CD4-positive, alpha-beta T cell treated with Interferon alpha-2 for 1 hour (primary cell): ENCODE results near the gene NEK4.

Experiments used
- DNase-seq, 2 donors: peaks; one replicate each; pipeline ENCODE4 v3.0.0-alpha.2; 2020 to 2022

Gene NEK4

GRCh38 chr3:52730681-52731080 is 40.1 kb downstream of the NEK4 start:
- DNase-seq, result no peak

DNA sequence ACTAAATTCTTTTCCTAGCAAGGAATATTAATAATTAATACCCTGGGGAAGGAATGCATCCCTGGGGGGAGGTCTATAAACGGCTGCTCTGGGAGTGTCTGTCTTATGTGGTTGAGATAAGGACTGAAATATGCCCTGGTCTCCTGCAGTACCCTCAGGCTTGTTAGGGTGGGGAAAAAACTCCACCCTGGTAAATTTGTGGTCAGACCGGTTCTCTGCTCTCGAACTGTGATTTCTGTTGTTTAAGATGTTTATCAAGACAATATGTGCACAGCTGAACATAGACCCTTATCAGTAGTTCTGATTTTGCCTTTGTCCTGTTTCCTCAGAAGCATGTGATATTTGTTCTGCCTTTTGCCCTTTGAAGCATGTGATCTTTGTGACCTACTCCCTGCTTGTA is 42.0 kb downstream of the NEK4 start:
- DNase-seq, result peak in 1 of 2 donors; percentile 5

DNA sequence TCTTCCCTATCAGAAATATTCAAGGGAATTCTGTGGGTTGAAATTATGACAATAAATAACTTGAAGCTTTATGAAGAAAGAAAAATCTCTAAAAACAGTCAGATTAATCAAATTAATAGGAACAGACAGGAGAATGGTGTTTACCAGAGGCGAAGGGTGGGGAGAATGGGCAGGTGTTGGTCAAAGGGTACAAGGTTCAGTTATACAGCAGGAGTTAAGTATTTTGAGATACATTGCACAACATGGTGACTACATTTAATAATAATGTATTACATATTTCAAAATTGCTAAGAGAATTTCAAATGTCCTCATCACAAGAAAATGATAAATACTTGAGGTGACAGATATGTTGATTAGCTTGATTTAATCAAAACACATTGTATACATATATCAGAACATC is 46.2 kb downstream of the NEK4 start:
- no peak for DNase-seq

DNA sequence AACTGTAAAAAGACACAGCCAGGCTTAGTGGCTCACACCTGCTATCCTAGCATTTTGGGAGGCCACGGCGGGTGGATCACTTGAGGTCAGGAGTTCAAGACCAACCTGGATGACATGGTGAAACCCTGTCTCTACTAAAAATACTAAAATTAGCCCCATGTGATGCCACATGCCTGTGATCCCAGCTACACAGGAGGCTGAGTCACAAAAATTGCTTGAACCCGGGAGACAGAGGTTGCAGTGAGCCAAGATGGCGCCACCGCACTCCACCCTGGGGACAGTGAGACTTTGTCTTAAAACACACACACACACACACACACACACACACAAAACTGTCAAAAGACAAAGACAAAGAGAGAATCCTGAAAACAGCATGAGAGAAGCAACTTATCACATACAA is 46.8 kb downstream of the NEK4 start:
- no peak for DNase-seq

DNA sequence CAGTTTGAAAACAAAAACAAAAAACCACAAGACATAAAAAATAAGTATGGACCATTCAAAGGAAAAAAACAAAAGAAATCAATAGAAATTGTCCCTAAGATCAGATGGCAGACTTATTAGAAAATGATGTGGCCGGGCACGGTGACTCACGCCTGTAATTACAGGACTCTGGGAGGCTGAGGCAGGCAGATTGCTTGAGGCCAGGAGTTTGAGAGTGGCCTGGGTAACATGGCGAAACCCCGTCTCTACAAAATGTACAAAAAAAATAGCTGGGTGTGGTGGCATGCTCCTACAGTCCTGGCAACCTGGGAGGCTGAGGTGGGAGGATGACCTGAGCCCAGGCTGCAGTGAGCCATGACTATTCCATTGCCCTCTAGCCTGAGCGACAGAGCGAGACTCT is 48.2 kb downstream of the NEK4 start:
- no peak for DNase-seq

DNA sequence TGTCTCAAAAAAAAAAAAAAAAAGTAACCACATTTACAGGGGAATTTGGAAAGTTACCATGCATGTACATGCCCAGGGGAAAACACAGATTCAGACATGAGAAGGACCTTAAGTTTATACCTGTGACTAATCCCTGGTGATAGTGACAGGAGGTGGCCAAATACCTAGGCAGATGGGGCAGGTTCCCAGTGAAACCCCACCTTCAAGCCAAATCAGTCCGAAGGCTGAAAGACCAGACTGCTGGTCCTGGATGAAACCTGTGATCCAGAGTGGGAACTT is 49.1 kb downstream of the NEK4 start:
- DNase-seq, result no peak

- peak in 1 of 2 donors; percentile 34 for DNase-seq
These were observed 49.6 kb downstream of the NEK4 start for GRCh38 chr3:52721002-52721729.

DNA sequence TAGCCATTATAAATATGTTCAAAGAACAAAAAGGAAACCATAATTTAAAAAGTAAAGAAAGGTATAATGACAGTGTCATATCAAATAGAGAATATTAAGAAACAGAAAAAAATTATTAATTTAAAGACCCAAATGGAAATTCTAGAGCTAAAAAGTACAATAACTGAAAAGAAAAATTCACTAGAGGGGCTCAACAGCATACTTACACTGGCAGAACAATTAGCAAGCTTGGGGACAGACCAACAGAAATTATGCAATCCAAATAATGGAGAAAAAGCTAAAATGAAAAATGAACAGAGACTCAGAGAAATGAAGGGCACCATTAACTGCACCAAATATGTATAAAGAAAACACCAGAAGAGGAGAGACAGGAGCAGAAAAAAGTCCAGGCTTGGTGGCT is 51.1 kb downstream of the NEK4 start:
- DNase-seq, result no peak

DNA sequence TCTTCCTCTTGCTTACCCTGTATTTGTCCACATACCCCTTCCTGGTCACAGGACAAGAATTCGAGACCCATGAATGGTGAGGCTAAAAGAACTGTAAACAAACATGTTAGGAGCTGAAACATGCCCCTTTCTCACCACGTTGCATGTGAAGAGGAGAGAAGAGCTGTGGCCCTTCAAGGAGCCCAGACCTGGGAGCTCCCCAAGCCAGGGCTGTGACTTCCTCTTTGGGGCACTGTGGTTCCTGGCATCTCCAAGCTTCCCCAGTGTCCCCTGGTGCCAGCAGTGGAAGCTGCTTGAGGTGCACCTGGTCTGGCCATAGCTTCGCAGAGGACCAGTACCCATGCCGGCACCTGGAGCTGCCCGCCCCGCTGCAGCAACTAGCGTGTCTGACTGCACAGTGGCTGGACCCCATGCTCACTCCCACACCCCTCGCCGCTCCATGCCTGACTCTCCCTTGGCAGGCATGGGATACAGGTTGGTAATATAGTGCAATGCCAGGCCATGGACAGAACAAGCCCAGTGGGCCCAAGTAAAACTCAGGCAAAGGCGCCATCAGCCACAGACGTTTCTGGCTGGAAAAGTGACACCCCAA is 54.9 kb downstream of the NEK4 start:
- DNase-seq, result no peak

DNA sequence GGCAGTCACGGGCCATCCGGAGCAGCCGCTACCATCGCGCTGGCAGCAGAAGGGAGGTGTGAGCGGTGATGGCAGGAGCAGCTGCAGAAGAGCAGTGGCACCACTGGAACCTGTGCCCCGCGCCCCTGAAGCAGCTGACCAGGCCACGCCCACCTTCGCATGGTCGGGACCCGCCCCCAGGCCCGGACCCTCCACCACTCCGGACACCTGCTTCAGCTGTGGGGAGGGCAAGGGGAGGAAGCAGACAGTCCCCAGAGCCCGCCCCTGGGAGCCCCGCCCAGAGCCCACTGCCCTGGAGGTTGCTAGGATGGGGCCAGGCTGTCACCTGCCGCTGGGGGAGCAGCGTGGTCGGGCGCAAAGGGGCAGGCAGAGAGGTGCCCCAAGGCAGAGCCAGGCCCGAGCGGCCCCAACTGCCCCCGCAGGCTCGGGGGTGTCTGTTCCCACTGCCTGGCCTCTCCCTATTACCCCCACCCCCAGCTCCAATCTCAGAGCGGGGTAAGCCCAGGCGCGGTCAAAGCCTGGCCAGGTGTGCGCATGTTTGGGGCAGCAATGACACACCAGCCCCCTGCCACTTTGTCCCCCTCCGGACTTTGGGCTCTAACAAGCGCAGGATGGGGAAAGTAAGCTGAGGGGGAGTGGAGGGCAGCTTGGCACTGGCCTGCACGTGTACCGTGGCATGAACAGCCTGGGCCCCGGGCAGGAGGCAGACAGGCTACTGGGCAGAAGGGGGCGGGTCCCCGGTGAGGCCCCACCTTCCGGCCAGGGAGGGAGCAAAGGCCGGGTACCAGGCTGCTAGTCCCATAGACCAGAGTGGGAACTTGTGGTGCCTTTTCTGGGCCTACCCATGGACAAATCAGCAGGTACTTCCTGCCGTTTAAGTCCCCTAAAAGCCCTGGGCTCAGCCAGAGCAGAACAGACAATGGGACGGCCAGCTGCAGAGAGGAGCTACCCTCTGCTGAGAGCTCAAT is 56.1 kb downstream of the NEK4 start:
- no peak for DNase-seq

GRCh38 chr3:52712291-52713212 is 58.2 kb downstream of the NEK4 start:
- no peak for DNase-seq

DNA sequence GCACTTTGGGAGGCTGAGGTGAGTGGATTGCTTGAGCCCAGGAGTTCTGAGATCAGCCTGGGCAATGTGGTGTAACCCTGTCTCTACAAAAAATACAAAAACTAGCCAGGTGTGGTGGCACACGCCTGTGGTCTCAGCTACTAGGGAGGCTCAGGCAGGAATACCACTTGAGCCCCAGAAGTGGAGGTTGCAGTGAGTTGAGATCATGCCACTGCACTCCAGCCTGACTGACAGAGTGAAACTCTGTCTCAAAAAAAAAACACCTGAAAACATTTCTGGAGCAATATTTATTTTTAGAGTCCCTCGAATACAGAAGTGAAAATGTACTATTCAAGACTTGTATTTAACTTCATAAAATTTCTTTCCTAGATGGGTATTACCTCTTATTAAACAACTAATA is 60.2 kb downstream of the NEK4 start:
- no peak for DNase-seq

- DNase-seq, result no peak
These were observed 63.2 kb downstream of the NEK4 start for GRCh38 chr3:52707585-52707984.

- peak; percentile 83 to 87 for DNase-seq
These were observed 64.8 kb downstream of the NEK4 start, which contains the start of the genes GLT8D1 and SPCS1 for GRCh38 chr3:52705688-52706686. Gene GLT8D1 (minus strand): TSS chr3:52705791. CDS start chr3:52700460, 5,331 bp downstream. Gene SPCS1 (plus strand): TSS chr3:52706106. CDS start chr3:52706247, 141 bp downstream.

DNA sequence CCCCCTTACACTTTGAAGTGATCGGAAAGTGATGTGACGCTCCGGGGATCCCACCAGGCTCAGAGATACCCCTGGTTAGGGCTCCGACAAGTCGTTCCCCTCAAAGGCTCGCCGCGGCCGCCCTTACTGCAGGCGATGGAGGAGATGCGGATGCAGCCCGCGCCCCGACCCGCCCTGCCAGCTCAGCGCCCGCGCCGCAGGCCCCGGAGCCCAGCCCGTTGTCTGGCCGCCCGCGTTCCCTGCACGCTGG is 65.4 kb downstream of the NEK4 start:
- no peak for DNase-seq

- DNase-seq, result no peak
These were observed 65.9 kb downstream of the NEK4 start for GRCh38 chr3:52704611-52705437.

DNA sequence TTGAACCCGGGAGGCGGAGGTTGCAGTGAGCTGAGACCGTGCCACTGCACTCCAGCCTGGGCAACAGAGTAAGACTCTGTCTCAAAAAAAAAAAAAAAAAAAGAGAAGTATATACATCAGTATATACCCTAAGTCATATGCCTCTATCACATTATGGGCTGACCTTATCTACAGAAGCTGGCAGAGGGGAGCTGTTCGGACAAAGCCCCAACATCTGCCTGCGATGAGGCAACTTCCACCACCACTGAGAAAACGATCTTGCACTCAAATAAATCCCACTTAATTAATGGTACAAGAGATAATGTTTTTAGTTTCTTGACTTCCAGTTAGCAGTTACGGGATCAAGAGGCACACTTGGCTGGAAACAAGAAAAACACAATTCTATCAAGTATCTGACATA is 67.4 kb downstream of the NEK4 start:
- no peak for DNase-seq

DNA sequence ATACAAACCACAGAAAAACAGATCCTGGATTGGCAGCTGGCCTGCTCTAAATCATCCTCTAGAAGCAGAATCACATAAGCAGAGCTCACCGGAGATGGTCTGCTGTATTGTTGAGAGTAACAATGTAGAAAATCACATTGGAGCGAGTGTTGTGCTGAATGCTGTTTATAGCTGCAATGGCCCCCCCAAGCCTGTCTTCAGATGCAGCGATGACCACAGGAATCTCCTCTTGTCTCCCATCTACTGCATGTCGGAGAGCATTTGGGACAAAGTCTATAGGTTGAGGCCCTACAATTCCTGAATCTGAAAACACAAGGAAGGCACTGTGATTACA is 73.1 kb downstream of the NEK4 start:
- no peak for DNase-seq

DNA sequence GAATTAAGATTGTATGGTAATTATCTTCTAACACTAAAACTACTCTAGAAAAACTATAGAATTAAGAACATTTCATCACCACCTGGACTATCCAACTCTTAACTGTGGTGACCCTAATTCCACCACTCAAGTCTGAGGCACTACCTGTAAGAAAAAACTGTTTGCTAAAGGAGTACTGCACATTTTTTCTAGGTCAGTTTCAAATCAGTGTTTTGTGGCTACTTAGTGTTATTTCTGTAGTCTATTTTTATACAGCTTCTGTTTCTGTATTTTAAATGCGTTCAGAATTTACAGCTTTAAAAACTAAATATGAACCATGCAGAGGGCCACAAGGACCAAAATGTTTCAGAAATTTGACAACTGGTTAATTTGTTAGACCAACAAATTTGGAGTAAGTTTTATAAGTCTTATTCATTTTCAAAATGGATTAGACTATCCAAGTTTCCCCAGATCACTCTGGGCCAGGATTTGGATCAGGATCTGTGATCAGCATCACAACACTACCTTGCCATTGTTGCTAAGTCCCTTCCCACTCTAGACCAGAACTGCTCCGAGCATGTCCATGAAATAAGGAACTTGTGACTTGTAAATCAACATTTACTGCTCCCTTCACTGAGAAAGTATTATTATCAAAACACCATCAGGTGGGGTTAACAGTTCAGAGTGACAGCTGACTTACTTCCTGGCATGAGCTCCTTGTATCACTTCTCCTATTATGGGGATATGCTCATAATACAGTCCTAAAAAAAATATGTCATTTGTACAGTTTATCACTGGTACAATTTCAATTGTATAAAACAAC is 73.7 kb downstream of the NEK4 start:
- DNase-seq, result no peak
